Measurements from ENCODE around the gene KRT10. TPM values are rescaled to one million over a fixed set of nuclear protein-coding genes. Genes with fewer than 3 reads are reported as not detected.
A peak's percentile ranks its signal among the peaks of the same experiment; 100 is the strongest.

Gene KRT10
- total RNA-seq, 1 donor: 12.2 TPM

- no peak overlapping the region for H3K4me3 ChIP-seq (ENCODE audit: low read depth, low read length)
- TF ChIP-seq CTCF (IDR thresholded peaks at IDR 0.05; ENCODE audit: insufficient read depth, low read length): no peak
- no peak for DNase-seq (ENCODE audit: low read depth)
Observed at GRCh38 chr17:40836020-40836419, 13.6 kb upstream of the KRT10 start.

GRCh38 chr17:40833882-40834281, 11.5 kb upstream of the KRT10 start:
- no peak for TF ChIP-seq CTCF (IDR thresholded peaks at IDR 0.05; ENCODE audit: insufficient read depth, low read length)
- no peak for DNase-seq (ENCODE audit: low read depth)
- no peak overlapping the region for H3K4me3 ChIP-seq (ENCODE audit: low read depth, low read length)

GRCh38 chr17:40832840-40833239, 10.4 kb upstream of the KRT10 start:
- no peak for DNase-seq (ENCODE audit: low read depth)
- TF ChIP-seq CTCF (IDR thresholded peaks at IDR 0.05; ENCODE audit: insufficient read depth, low read length): no peak
- no peak overlapping the region for H3K4me3 ChIP-seq (ENCODE audit: low read depth, low read length)

GRCh38 chr17:40830085-40830776, 7.8 kb upstream of the KRT10 start:
- DNase-seq (ENCODE audit: low read depth): no peak
- TF ChIP-seq CTCF (IDR thresholded peaks at IDR 0.05; ENCODE audit: insufficient read depth, low read length): no peak
- H3K4me3 ChIP-seq (ENCODE audit: low read depth, low read length): no peak overlapping the region

GRCh38 chr17:40828454-40829044, 6.1 kb upstream of the KRT10 start:
- no peak for TF ChIP-seq CTCF (IDR thresholded peaks at IDR 0.05; ENCODE audit: insufficient read depth, low read length)
- no peak overlapping the region for H3K4me3 ChIP-seq (ENCODE audit: low read depth, low read length)
- peak; percentile 76 for DNase-seq (ENCODE audit: low read depth)

GRCh38 chr17:40827746-40828453, 5.5 kb upstream of the KRT10 start:
- no peak overlapping the region for H3K4me3 ChIP-seq (ENCODE audit: low read depth, low read length)
- no peak for TF ChIP-seq CTCF (IDR thresholded peaks at IDR 0.05; ENCODE audit: insufficient read depth, low read length)
- peak; percentile 73 for DNase-seq (ENCODE audit: low read depth)

All from fibroblast of the aortic adventitia (primary cell).